GM21367 (cell line): ENCODE measurements around the gene CYP27A1.

Source experiments
- ATAC-seq: cut with Tn5 transposase; IDR thresholded peaks from one replicate; pipeline ENCODE4 v1.9.1; 2021; ENCODE audit not compliant: unreplicated experiment

CYP27A1 gene

GRCh38 chr2:218809515-218809914, 27.6 kb downstream of the CYP27A1 start:
- ATAC-seq: no peak

- no peak for ATAC-seq
Measured at GRCh38 chr2:218810256-218810655, 28.3 kb downstream of the CYP27A1 start.

- no peak for ATAC-seq
Measured at GRCh38 chr2:218811382-218811781, 29.4 kb downstream of the CYP27A1 start.

GRCh38 chr2:218812096-218812815, 30.3 kb downstream of the CYP27A1 start:
- no peak for ATAC-seq

- no peak for ATAC-seq
Measured at GRCh38 chr2:218812861-218813260, 30.9 kb downstream of the CYP27A1 start.

GRCh38 chr2:218813771-218814460, 32.0 kb downstream of the CYP27A1 start:
- ATAC-seq: no peak

- no peak for ATAC-seq
Measured at GRCh38 chr2:218814540-218815243, 32.7 kb downstream of the CYP27A1 start.

GRCh38 chr2:218815244-218815637, 33.3 kb downstream of the CYP27A1 start:
- ATAC-seq: no peak

GRCh38 chr2:218815649-218816048, 33.7 kb downstream of the CYP27A1 start:
- no peak for ATAC-seq

- ATAC-seq: no peak
Measured at GRCh38 chr2:218816561-218817011, 34.6 kb downstream of the CYP27A1 start.

- ATAC-seq: no peak
Measured at GRCh38 chr2:218819093-218819492, 37.1 kb downstream of the CYP27A1 start.

GRCh38 chr2:218820746-218821369, 38.9 kb downstream of the CYP27A1 start:
- no peak for ATAC-seq

GRCh38 chr2:218821605-218822211, 39.8 kb downstream of the CYP27A1 start:
- ATAC-seq: no peak

- no peak for ATAC-seq
Measured at GRCh38 chr2:218822622-218823021, 40.7 kb downstream of the CYP27A1 start.

- ATAC-seq: no peak
Measured at GRCh38 chr2:218823196-218823855, 41.4 kb downstream of the CYP27A1 start.

- no peak for ATAC-seq
Measured at GRCh38 chr2:218824004-218824403, 42.1 kb downstream of the CYP27A1 start.

GRCh38 chr2:218826791-218827190, 44.8 kb downstream of the CYP27A1 start:
- ATAC-seq: no peak

GRCh38 chr2:218827701-218828476, 45.9 kb downstream of the CYP27A1 start:
- no peak for ATAC-seq

GRCh38 chr2:218828477-218828778, 46.5 kb downstream of the CYP27A1 start:
- ATAC-seq: no peak
